ENCODE results near the gene SPDYC.

- TF ChIP-seq POLR2AphosphoS5 (IDR thresholded peaks at IDR 0.05; ENCODE audit: low read depth, low read length) (no peak), REST (IDR thresholded peaks at IDR 0.05; ENCODE audit: insufficient read depth in 1 of 2, low read depth in 2 of 2, low read length in 2 of 2) (no peak)
Observed at GRCh38 chr11:65180877-65181568, 11.0 kb downstream of the SPDYC start.

Measured in PFSK-1 (cell line).